ENCODE data around the gene KCNMA1. TPM values are rescaled to one million over a fixed set of nuclear protein-coding genes. Genes with fewer than 3 reads are reported as not detected.

KCNMA1 gene
- total RNA-seq, 4 donors from 2014 or later: 66.8 to 96.5 (median 78.9) TPM

DNA sequence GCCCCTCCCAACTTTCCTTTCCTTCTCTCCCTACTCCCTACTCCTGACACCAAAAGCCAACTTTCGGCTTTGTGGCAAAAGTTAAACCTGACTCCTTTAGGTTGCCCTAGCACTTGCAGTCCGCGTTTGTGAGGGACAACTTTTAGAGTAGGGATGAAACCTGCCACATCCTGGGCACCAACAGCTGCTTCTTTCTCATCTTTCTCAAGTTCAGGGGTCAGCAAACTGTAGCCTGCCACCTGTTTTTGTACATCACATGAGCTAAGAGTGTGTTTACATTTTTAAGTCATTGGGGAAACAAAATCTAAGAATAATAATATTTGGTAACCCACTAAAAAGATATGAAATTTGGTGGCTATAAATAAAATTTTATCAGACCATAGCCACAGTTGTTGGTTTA, 660.6 kb downstream of the KCNMA1 start:
- Histone ChIP-seq H3K4me1 (no peaks in the 10 kb centered on the region), H3K36me3 (no peaks in the 10 kb centered on the region), H3K27me3 (no peaks in the 10 kb centered on the region), H3K4me3 (no peak overlapping the region), H3K9me3 (no peaks in the 10 kb centered on the region), H3K27ac (no peak overlapping the region)
- in situ Hi-C loops (cut with MboI; ENCODE audit: low sequenced_read_pairs in 4 of 4): loop anchor here in 1 of 4 donors (25.0 kb wide), 1 partner anchor 415 kb away; no protein-coding TSS in a partner anchor
- TF ChIP-seq, protein P1, sequence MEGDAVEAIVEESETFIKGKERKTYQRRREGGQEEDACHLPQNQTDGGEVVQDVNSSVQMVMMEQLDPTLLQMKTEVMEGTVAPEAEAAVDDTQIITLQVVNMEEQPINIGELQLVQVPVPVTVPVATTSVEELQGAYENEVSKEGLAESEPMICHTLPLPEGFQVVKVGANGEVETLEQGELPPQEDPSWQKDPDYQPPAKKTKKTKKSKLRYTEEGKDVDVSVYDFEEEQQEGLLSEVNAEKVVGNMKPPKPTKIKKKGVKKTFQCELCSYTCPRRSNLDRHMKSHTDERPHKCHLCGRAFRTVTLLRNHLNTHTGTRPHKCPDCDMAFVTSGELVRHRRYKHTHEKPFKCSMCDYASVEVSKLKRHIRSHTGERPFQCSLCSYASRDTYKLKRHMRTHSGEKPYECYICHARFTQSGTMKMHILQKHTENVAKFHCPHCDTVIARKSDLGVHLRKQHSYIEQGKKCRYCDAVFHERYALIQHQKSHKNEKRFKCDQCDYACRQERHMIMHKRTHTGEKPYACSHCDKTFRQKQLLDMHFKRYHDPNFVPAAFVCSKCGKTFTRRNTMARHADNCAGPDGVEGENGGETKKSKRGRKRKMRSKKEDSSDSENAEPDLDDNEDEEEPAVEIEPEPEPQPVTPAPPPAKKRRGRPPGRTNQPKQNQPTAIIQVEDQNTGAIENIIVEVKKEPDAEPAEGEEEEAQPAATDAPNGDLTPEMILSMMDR (IDR thresholded peaks at IDR 0.05 in 4 of 5, conservative IDR thresholded peaks at IDR 0.05 in 1 of 5): no peak
- intact Hi-C loops (cut with DNase I; ENCODE audit: low total_unique reads): no loop called here
- ATAC-seq (no peak), DNase-seq (no peak)

DNA sequence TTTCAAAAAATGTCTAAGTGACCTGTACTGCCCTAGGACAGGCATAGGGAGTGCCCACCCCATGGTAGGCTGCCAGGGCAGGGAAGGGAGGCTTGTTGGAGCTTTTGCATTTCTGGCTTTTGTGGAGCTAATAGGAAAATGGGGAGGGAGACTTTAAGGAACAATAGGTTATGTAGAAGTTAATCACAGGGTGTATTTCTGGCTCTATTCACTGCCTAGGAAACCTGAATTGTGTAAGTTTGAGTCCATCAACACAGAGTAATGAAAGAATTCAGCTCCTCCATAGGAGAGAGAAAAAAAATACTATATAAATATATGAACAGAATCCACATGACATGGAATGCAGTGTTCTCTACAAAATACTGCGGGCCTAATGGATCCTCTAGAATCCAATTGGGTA, 661.5 kb downstream of the KCNMA1 start:
- no peaks in the 10 kb centered on the region for H3K4me1 ChIP-seq
- intact Hi-C loops (cut with DNase I; ENCODE audit: low total_unique reads): no loop called here
- H3K27ac ChIP-seq: no peak overlapping the region
- no peak overlapping the region for H3K4me3 ChIP-seq
- TF ChIP-seq, protein P1 (IDR thresholded peaks at IDR 0.05 in 4 of 5, conservative IDR thresholded peaks at IDR 0.05 in 1 of 5): no peak
- no peak for TF ChIP-seq POLR2A (IDR thresholded peaks at IDR 0.05)
- H3K9me3 ChIP-seq: no peaks in the 10 kb centered on the region
- ATAC-seq (no peak), DNase-seq (no peak)
- no peaks in the 10 kb centered on the region for H3K36me3 ChIP-seq
- in situ Hi-C loops (cut with MboI; ENCODE audit: low sequenced_read_pairs in 4 of 4): loop anchor here in 1 of 4 donors (25.0 kb wide), 1 partner anchor 414 kb away; no protein-coding TSS in a partner anchor
- no peaks in the 10 kb centered on the region for H3K27me3 ChIP-seq

DNA sequence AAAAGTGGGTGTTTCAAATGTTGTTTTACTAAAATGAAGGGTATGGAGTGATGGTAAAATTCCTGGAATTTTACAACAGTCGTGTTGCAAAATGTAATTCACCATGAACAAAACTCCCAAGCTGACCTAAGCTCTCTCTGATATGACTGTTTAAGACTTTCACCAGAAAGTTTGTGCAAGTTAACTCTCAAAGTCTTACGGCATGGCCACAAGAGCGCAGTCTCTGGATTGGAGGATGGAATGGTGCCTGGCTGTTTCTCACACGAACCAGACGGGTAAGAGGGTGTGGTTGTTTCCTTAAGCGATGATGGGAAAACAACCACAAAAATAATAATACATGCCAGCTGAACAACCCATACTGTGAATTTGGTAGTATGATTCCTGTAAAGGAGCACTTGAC, 662.5 kb downstream of the KCNMA1 start:
- in situ Hi-C loops (cut with MboI; ENCODE audit: low sequenced_read_pairs in 4 of 4): loop anchor here in 1 of 4 donors (25.0 kb wide), 1 partner anchor 413 kb away; no protein-coding TSS in a partner anchor
- ATAC-seq (no peak), DNase-seq (no peak)

DNA sequence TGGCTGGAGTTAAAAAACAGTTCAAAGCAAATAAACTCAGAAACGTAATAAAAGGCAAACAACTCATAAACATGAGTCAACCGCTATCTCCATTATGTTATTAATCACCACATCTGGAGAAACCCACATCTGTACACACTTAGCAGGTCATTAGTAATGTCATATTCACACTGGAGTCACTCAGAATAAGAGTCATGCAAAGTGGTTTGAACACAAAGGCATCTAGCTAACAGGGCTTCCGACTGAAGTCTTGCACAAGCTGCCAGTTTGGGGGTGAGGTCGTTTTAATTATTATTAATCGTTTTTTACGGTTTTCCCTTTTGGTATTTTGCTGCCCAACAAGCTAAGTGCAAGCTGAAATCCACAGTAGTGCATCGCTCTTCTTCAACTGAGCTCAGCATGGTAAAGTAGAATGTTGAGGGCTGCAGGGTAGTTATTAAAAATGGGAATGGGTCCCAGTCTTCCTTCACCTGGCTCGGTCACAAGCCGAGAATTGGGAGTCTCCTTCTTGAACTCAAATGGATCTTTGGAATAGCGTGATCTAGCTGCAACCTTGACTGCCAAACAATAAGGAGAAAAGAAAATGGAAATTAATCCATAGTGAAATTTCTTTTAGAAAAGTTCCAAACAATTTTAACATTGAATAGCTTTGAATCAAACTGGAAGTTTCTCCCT, 663.5 kb downstream of the KCNMA1 start:
- no peaks in the 10 kb centered on the region for H3K4me1 ChIP-seq
- in situ Hi-C loops (cut with MboI; ENCODE audit: low sequenced_read_pairs in 4 of 4): no loop called here
- H3K36me3 ChIP-seq: no peaks in the 10 kb centered on the region
- DNase-seq: no peak
- no peaks in the 10 kb centered on the region for H3K27me3 ChIP-seq
- intact Hi-C loops (cut with DNase I; ENCODE audit: low total_unique reads): no loop called here
- no peak overlapping the region for H3K27ac ChIP-seq
- no peaks in the 10 kb centered on the region for H3K9me3 ChIP-seq
- no peak for ATAC-seq
- H3K4me3 ChIP-seq: no peak overlapping the region
- no peak for TF ChIP-seq POLR2A (IDR thresholded peaks at IDR 0.05)
- TF ChIP-seq, protein P1 (IDR thresholded peaks at IDR 0.05 in 4 of 5, conservative IDR thresholded peaks at IDR 0.05 in 1 of 5): no peak

More for the DNA sequence above, 662.5 kb downstream of the KCNMA1 start:
- Histone ChIP-seq H3K27me3 (no peaks in the 10 kb centered on the region), H3K9me3 (no peaks in the 10 kb centered on the region), H3K27ac (no peak overlapping the region), H3K36me3 (no peaks in the 10 kb centered on the region), H3K4me1 (no peaks in the 10 kb centered on the region), H3K4me3 (no peak overlapping the region)
- TF ChIP-seq, protein P1 (IDR thresholded peaks at IDR 0.05 in 4 of 5, conservative IDR thresholded peaks at IDR 0.05 in 1 of 5): no peak
- no peak for TF ChIP-seq POLR2A (IDR thresholded peaks at IDR 0.05)
- intact Hi-C loops (cut with DNase I; ENCODE audit: low total_unique reads): no loop called here
